Activated effector memory CD4-positive, alpha-beta T cell treated with Interleukin-2 at 50 U/mL for 16 hours (primary cell): ENCODE measurements around the gene WASHC1.
"Not testable (repeated sequence)": the region's sequence is repeated elsewhere in the genome, so short reads cannot be mapped to it uniquely, and the experiment has no call there.

Experiments
- DNase-seq: peaks from one replicate; pipeline ENCODE4 v3.0.0-alpha.2; 2020

WASHC1 gene, protein sequence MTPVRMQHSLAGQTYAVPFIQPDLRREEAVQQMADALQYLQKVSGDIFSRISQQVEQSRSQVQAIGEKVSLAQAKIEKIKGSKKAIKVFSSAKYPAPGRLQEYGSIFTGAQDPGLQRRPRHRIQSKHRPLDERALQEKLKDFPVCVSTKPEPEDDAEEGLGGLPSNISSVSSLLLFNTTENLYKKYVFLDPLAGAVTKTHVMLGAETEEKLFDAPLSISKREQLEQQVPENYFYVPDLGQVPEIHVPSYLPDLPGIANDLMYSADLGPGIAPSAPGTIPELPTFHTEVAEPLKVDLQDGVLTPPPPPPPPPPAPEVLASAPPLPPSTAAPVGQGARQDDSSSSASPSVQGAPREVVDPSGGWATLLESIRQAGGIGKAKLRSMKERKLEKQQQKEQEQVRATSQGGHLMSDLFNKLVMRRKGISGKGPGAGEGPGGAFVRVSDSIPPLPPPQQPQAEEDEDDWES

DNA sequence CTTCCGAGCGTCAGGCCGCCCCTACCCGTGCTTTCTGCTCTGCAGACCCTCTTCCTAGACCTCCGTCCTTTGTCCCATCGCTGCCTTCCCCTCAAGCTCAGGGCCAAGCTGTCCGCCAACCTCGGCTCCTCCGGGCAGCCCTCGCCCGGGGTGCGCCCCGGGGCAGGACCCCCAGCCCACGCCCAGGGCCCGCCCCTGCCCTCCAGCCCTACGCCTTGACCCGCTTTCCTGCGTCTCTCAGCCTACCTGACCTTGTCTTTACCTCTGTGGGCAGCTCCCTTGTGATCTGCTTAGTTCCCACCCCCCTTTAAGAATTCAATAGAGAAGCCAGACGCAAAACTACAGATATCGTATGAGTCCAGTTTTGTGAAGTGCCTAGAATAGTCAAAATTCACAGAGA, at the start of gene WASHC1:
TSS of gene WASHC1 (minus strand) at position 101 of the 400 bp plus-strand sequence. CDS start 4,457 bp downstream, outside the sequence.
- not testable (repeated sequence) for DNase-seq

DNA sequence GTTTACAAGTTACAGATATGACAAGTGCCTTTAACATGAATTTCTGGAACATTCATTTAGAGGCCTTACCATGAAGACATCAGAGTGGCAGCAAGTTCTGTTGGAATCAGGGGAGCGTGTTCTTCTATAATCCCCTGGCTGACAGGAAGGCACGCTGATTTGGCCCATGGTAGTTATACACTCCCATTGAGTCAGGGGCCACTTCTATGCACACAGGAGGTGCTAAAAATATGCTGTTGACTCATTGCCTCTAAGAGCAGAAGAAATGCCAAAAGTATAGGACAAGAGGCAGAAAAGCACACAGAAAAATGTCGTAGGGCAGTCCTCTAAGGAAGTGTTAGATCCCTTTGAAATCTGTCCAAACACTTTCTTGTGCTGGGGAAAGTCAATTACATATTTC, 49.1 kb upstream of the WASHC1 start:
- not testable (repeated sequence) for DNase-seq

DNA sequence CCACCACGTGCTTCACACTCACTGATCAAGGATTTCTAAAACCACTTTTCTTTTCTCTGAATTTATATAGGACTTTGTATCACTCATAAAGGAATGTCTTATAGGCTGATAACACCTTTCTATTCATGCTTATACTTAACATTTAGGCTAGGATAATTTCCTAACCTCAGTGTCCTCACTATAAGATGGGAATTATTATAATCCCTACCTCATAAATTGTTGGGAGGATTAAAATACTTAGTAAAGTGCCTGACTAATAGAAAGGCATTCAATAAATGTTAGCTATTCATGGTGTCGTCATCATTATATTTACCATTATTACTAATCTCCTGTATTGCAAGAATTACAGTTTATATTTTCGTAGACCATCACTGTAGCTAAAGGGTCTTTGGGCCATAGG, 47.1 kb upstream of the WASHC1 start:
- DNase-seq = not testable (repeated sequence)

DNA sequence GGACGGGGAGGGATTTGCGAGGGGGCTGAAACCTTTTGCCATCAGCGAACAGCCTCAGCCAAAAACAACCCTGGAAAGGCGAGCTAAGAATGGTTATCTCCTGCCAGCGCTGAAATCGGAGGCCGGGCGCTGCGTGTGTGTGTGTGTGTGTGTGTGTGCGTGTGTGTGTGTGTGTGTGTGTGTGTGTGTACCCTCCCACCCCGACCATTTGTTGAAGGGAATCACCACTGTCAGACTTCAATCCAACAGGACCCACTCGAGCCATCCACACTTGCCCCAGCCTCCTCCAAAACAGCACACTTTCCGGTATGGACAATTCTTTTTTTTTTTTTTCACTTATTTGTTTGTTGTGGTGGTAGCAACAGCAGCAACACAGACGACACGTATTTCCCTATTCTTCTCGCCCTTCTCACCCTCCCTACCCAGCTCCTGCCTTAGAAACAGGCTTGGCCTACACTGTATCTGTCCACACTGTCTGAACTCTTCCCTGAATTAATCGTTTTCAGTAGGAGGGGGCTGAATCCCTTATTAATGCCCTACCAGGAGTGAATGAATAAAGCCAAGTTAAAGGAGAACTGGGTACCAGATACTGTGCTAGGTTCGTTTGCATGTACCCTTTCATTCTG, 44.8 kb upstream of the WASHC1 start:
- DNase-seq = not testable (repeated sequence)

DNA sequence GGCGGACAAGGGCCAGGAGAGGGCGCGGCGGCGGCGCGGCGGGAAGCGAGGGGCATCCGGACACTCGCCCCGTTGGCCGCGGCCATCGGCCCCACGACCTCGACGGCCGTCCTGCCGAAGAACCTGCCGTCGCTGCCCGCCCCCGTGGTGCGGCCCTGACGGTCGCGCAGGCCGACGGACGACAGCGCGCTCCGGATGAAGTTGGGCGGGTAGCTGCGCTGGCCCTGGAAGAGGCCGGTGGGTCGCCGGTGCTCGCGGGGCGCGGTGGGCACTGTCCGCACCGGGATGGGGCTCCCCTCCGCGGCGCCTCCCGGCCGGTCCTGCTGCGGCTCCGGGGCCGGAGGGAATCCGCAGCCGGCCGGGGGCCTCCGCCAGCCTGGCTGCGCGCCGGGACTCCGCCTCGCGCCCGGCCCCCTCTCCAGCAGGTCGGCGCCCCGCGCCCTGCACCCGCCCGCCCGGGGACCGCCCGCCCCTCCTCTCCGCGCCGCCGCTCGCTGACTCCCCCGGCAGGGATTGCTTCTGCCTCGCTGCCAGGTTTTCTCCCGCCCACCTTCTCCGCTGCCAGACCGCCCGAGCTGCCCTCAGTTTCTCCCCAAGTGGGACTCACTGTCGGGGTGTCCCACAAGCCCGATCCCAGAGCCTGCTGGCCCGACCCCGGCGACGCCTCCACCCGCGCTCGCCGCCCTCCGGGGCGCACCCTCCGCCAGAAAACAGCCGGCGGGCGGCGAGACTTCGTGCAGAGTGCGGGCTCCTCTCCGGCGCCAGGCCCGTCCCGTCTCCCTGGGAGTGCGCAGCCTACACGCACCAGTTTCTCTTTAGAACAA, 44.0 kb upstream of the WASHC1 start:
- DNase-seq = peak; percentile 0

DNA sequence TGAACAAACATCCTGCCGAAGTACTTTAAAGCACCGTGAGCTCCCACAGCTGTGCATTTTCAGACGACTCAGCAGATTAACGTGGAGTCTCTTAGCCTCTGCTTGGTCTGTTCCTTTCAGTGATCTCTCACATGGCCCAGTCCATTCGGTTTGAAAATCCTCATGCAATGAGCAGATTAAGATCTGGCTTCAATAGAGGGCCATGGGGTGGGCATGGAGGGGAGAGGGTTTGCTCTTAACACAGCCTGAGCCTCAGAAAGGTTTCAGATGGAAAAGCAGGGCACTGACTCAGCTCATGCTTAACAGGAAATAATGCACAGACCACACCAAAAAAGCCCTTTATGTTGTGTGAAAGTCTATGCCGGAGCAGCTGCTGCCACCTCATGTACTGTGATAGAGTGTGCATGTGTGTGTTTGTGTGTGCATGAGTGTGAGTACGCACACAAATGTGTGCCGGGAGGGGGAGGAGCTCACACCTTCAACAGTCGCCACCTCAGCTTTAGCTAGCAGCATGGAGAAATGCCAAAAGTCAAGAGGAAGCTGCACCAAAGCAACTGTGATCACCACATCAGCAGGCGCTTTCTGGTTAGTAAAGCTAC, 33.9 kb upstream of the WASHC1 start:
- peak; percentile 56 for DNase-seq

DNA sequence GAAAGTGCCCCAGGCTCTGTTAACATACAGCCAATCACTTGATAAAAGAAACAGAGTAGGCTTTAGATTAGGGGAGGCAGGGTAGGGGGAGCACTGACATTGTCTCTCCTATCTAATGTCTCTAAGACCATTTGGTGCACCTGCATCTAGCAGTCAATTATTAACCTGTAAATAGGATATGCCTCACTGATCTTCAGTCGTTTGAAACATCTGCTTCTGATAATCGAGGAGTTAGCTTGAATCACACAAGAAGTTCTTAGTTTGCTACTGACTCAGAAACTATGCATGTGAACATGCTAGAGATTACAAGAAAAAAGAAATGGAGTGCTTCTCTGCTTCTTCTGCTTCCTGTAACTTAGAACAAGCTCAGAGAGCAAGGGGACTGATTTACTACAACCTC, 23.4 kb upstream of the WASHC1 start:
- DNase-seq = not testable (repeated sequence)

DNA sequence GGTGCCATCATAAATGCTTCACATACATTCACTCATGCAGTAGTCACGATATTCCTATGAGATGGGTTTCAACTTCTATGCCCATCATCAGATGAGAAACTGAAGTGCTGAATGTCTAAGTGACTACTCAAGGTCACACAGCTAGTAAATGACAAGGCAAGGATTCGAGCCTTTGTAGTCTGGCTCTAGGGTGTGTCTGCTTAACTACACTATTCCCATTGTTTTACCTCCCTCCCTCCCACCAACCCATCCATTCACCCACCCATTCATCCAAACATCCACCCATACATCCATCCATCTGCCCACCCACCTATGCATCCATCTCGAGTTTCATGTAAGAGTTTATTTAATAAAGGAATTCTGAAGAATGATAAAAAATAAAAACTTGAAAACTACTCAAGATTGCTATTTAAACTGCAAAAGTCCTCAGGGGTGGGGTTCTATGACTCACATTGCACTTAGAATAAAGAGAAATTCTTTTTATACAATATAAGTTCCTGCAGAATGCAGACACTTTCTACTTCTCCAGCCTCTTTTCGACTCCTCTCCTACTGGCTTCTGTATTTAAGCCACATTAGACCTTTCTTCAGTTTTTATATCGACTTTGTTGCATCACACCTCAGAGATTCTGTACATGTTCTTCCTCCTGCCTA, 19.1 kb upstream of the WASHC1 start:
- not testable (repeated sequence) for DNase-seq

DNA sequence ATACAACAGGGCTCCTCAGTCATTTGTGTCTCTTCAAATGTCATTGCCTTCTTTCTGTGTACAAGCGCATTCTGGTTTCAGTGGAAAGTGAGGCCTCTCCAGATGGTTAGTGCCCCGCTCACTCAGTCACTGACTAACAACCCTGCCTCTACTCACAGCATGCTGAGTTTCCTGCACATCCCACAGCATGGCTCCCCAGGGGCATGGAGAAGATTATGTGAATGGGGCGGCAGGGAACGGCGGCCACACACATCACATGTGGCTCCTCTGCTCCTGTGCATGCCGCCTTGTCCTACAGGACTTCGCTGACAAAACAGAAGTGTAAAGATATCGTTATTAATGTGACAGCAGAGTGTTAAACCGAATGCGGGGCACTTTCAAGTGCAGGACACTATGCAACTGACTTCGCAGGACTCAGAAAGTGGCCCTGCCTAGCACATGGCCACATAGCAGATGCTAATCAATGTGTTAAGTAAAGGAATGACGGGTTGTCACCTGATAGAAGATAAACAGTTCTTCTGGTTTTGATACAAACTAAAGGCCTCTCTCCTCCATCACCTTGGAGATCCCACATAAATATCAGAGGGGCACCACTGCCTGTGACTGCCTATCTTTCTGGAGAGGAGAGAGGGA, 17.5 kb upstream of the WASHC1 start:
- DNase-seq = not testable (repeated sequence)

DNA sequence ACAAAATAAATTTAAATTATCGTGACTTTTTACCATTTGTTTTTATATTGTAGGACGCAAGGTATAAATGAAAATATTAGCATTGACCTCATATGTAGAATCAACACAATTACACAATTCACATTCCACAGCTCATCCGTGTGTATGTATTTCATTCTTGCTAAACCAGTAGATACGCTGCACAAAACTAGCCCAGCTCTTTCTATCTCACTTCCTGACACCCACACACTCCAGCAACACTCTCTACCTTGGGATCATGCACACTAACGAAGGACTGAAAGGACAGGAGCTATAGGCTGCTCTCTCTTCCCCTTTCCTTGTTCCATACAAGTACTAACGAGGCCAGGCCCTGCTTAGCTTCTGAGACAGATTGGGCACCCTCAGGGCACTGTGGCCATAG, 16.9 kb upstream of the WASHC1 start:
- not testable (repeated sequence) for DNase-seq

DNA sequence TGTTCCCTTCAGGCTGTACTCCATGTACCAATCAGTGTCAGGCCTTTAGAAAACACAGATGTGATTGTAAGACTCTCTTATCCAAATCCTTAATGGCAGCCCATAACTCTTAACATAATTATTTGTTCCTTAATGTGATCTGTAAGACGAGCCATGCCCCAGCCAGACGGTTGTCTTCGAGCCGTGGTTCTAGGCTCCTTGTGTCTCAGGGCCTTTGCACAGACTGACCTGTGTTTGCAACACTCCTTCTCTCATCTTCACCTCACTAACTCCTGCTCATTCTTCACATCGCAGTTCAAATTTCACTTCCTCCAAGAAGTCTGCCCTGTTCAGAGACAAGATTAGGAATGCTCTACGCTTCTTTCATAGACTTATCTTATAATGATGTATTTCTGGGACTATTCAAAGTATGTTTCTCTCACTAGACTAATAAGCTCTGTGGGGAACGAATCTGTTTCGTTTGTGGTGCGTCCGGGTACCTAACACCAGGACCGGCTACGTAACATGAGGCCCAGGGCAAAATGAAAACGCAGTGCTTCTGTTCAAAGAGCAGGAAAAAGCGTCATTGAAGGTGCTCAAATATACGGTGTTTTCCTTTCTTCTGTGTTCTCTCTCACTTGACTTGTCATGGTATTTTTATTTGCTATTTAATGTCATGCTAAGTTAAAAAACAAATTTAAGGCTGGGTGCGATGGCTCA, 16.1 kb upstream of the WASHC1 start:
- DNase-seq = not testable (repeated sequence)

DNA sequence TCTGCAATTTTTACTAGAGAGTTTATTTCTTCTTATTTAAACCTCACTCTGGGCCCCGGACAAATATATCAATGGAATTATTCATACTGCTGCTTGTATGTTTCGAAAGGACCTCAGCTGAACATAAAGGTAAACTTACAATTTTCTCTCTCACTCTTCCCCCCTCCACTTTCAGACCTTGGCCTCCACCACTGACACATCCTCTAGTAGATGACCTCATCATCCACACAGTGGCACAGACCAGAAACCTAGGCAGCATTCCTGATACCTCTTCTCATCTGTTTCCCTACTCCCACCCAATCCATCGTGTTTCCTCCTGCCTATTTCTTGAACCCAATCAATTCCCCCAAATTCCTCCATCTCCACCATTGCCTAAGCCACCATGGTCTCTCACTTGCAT, 15.2 kb upstream of the WASHC1 start:
- DNase-seq = not testable (repeated sequence)

DNA sequence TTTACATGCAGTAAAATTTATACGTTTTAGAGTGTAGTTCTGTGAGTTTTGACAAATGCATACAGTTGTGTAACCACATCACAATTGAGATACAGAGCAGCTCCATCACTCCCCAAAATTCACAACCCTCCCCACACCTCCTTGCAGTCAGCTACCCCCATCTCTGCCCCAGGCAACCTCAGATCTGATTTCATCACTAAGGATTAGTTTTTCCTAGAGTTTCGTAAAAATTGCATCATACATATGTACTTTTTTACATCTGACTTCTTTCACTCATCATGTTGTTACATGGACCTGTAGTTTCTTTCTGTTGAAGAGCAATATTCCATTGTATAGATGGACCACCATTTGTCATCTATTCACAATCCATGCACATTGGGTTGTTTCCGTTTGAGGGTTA, 14.4 kb upstream of the WASHC1 start:
- DNase-seq = not testable (repeated sequence)

DNA sequence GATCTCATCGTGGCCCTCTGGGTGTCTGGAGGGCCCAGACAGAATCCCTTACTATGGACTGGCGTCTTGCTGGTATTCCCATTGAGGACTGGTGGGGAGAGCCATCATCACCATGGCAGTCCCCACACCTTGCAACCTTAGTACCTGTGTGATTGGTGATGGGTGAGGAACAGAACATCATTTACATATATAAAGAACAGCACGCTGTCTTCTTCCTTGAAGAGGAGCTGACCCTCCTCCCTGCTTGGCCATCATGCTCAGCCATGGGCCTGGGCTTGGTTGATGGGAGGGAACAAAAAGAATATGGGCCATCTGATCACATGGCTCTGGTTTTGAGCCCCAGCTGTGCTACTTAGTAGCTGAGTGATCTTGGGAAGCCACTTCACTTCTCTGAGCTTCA, 13.9 kb upstream of the WASHC1 start:
- not testable (repeated sequence) for DNase-seq

DNA sequence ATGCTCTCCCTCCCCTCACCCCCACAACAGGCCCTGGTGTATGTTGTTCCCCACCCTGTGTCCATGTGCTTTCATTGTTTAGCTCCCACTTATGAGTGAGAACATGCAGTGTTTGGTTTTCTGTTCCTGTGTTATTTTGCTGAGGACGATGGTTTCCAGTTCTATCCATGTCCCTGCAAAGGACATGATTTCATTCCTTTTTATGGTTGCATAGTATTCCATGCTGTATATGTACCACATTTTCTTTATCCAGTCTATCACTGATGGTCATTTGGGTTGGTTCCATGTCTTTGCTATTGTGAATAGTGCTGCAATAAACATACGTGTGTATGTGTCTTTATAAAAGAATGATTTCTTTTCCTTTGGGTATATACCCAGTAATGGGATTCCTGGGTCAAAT, 12.6 kb upstream of the WASHC1 start:
- not testable (repeated sequence) for DNase-seq

DNA sequence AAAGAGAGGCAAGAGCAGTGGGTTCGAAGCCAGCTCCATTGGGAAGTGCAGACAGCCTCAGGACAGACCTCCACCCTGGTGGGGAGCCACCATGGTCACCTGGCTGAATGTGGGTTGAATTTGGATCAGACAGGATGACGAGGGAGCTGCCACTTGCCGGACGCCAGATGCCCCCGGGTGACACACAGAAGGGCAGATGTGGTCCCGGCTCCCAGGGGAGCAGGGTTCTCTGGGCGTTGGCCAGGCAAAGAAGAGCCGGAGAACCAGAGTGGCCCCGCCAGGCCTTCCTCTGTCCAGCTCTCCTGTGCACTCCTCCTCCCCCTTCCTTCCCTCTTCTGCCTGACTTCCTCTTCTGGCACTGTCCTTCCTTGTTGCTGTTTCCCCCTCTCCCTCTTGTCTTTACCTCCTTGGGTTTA, 12.0 kb upstream of the WASHC1 start:
- DNase-seq = not testable (repeated sequence)

DNA sequence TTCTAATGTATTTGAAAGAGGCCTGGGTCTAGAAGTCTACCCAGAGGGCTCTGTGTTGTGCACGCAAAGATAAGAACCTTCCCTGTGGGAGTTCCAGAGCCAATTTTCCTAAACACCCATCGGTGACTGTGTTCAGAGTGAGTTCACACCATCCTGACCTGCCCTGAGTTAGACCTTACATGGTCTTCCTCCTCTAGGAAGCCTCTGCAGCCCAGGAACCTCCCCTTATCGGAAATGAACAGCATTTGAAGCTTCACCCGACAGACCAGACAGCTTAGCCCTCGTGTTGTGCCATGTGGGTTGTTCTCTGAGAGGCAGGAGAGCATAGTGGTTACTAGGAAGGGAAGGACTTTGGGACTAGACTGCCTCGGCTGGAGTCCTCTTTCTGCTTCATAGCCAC, 3.1 kb upstream of the WASHC1 start:
- not testable (repeated sequence) for DNase-seq

DNA sequence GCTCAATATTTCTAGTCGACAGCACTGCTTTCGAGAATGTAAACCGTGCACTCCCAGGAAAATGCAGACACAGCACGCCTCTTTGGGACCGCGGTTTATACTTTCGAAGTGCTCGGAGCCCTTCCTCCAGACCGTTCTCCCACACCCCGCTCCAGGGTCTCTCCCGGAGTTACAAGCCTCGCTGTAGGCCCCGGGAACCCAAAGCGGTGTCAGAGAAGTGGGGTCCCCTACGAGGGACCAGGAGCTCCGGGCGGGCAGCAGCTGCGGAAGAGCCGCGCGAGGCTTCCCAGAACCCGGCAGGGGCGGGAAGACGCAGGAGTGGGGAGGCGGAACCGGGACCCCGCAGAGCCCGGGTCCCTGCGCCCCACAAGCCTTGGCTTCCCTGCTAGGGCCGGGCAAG, 481 bp downstream of the WASHC1 start:
- DNase-seq = not testable (repeated sequence)

DNA sequence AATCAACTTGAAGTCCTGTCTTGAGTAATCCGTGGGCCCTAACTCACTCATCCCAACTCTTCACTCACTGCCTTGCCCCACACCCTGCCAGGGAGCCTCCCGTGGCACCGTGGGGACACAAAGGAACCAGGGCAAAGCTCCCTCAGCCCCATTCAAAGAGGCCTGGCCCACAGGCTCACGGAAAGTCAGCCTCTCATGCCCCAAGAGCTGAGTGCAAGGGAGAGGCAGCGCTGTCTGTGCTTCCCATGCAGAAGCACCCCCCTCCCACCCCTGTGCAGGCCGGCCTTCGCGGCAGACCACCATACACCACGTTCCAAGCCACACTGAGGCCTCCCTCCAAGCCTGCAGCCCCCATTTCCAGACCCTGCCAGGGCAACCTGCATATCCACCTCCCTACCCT, 7.6 kb downstream of the WASHC1 start:
- DNase-seq = not testable (repeated sequence)

DNA sequence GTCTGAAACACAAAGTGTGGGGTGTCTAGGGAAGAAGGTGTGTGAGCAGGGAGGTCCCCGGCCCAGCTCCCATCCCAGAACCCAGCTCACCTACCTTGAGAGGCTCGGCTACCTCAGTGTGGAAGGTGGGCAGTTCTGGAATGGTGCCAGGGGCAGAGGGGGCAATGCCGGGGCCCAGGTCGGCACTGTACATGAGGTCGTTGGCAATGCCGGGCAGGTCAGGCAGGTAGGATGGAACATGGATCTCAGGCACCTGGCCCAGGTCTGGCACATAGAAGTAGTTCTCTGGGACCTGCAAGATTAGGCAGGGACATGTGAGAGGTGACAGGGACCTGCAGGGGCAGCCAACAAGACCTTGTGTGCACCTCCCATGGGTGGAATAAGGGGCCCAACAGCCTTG, 12.4 kb downstream of the WASHC1 start:
- not testable (repeated sequence) for DNase-seq
